Motor neuron (in vitro differentiated cells): ENCODE measurements around the gene ATP2A3. TPM values are rescaled to one million over a fixed set of nuclear protein-coding genes. Genes with fewer than 3 reads are reported as not detected.
A peak's percentile ranks its signal among the peaks of the same experiment; 100 is the strongest.

ENCODE experiments used
- ATAC-seq, 8 experiments: fragments of 200-7000 bp; cut with Tn5 transposase; replicated peaks in 6 of 8; 2 replicates each; pipeline ENCODE4 v1.8.0; 2021; ENCODE audit warnings: mild to moderate bottlenecking in 8 of 8, moderate library complexity in 8 of 8
- H3K27ac ChIP-seq, 2 donors: fragments of 250-450 bp; sonication (Bioruptor Pico); 2 replicates each; pipeline ENCODE4 v1.9.0; 2021; ENCODE audit warnings: antibody characterized with exemption in 2 of 2, mild to moderate bottlenecking in 2 of 2, moderate library complexity in 1 of 2
- H3K4me1 ChIP-seq, 2 donors: fragments of 250-450 bp; sonication (Bioruptor Pico); replicated peaks in 1 of 2; 2 replicates each; pipeline ENCODE4 v1.6.1; 2021; ENCODE audit warnings: antibody characterized with exemption in 2 of 2, mild to moderate bottlenecking in 2 of 2, moderate library complexity in 1 of 2
- H3K4me3 ChIP-seq, 5 donors: fragments of 250-450 bp; sonication (Bioruptor Pico); 2 replicates each; pipeline ENCODE4 v1.9.0; 2021; ENCODE audit warnings: antibody characterized with exemption in 5 of 5, mild to moderate bottlenecking in 5 of 5, moderate library complexity in 4 of 5
- WGBS, 10 experiments: fragments of 450-650 bp; shearing (Covaris generic); methylation state at CpG; one replicate each; pipeline ENCODE4 v1.0.0; 2022; 5-methylcytosine and 5-hydroxymethylcytosine counted together
- in situ Hi-C, 9 experiments: fragments of 400-800 bp; cut with MboI; loops; one replicate each; pipeline ENCODE4 v1.15.0; 2021; ENCODE audit warnings: low sequenced_read_pairs in 9 of 9, low pct_unique_long_range_greater_than_20kb in 2 of 9; ENCODE audit not compliant: unreplicated experiment in 9 of 9
- total RNA-seq, 8 experiments: library from RNA; unstranded; fragments of 300-600 nt; gene quantifications; 2 replicates each; pipeline versions ENCODE4 v1.2.3 to v1.2.4, GENCODE V29; 2022

The ATP2A3 gene
- total RNA-seq, 8 experiments from 2014 or later: 0.07 to 3.9 (median 1.00) TPM

DNA sequence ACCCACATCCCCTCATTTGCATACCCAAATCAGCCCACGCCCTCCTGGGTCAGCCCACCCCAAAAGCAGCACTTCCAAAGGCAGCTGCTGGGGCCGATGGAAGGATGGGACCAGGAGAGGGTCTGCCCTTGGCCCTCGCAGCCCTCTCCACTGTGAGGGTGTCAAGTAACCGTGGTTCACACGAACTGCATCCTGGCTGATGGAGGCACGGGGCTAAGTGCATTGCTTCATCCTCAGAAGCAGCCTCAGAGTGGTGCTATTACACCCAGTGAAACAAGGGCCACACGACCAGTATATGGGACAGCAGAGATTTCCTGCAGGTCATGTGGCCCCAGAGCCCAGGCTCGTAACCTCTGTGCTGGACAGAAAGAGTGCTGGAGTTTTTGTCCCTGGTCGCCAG lies 13.2 kb upstream of the ATP2A3 start:
- WGBS, 10 experiments: 0 to 100% (median 62%) methylated on average over 1 to 7 of the region's 9 CpGs; no CpG with 5 or more reads in 5 of the 10 experiments
- no peak for ATAC-seq
- in situ Hi-C loops: no loop called here
- no peak overlapping the region for H3K27ac ChIP-seq
- peaks cover 17 to 27% of the 10 kb centered on the region in 2 donors for H3K4me1 ChIP-seq
- no peak overlapping the region for H3K4me3 ChIP-seq

DNA sequence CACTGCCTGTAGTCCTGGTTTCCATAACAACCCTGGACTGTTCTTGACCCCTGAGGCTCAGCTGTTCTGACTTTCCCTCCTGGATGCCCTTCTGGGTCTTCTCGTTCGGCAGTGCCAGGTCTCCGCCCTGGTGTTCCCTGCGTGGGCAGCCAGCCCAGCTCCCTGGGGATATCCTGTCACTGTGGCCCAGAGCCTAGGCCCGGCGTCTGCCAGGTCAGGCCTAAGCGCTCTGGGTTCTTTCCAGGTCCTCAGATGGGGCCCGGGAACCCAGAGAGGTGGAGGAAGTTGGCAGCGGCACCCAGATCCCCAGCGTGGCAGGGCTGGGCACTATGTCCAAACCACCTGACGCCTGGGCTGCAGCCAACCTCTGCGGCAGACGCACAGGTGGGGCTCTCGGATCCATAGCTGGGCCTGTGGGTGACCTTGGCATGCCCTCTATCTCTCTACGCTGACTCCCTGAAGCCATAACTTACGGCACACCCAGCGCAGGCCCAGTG lies 12.5 kb upstream of the ATP2A3 start:
- no peak overlapping the region for H3K27ac ChIP-seq
- in situ Hi-C loops: no loop called here
- peak in 3 of 8 experiments; percentile 9 to 39 (median 16) for ATAC-seq
- peaks cover 17 to 23% of the 10 kb centered on the region in 2 donors for H3K4me1 ChIP-seq
- no peak overlapping the region for H3K4me3 ChIP-seq
- WGBS, 10 experiments: 65 to 95% (median 66%) methylated on average over 3 to 9 of the region's 17 CpGs; no CpG with 5 or more reads in 6 of the 10 experiments

GRCh38 chr17:3974980-3975379 lies 10.7 kb upstream of the ATP2A3 start:
- no peak for ATAC-seq
- in situ Hi-C loops: no loop called here
- 40 to 100% (median 84%) methylated on average over 1 to 6 of the region's 9 CpGs; no CpG with 5 or more reads in 1 of the 10 experiments for WGBS, 10 experiments
- H3K27ac ChIP-seq: no peak overlapping the region
- peaks cover 6 to 8% of the 10 kb centered on the region in 2 donors for H3K4me1 ChIP-seq
- H3K4me3 ChIP-seq: no peak overlapping the region

DNA sequence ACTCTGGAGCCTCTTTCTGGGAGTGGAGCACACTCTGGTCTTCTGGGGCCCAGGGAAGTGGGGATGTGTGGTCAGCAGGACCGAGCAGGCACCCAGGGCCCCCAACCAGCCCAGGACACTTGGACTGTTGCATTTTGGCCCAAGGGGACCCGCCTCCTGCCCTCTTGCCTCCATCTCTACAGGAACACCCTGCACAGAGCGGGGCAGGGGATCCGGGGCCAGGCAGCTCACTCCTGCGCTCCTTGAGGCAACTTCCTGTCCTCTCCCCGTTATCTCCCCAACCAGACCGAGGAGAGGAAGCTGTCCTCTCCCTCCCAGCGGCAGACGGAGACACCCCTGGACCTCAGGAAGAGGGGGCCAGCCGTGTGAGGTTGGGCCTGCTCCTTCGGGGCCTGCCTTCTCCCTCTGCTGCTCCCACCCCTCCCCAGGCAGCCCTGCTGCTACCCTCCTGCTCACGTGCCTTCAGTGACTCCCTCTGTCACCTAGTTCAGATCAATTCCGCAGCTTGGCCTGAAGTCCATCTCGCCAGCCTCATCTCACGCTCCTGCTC lies 10.0 kb upstream of the ATP2A3 start:
- Histone ChIP-seq H3K4me1 (peaks cover 6 to 8% of the 10 kb centered on the region in 2 donors), H3K4me3 (no peak overlapping the region), H3K27ac (no peak overlapping the region)
- WGBS, 10 experiments: 20 to 100% (median 76%) methylated on average over 1 to 8 of the region's 15 CpGs; no CpG with 5 or more reads in 4 of the 10 experiments
- in situ Hi-C loops: no loop called here
- ATAC-seq: no peak

DNA sequence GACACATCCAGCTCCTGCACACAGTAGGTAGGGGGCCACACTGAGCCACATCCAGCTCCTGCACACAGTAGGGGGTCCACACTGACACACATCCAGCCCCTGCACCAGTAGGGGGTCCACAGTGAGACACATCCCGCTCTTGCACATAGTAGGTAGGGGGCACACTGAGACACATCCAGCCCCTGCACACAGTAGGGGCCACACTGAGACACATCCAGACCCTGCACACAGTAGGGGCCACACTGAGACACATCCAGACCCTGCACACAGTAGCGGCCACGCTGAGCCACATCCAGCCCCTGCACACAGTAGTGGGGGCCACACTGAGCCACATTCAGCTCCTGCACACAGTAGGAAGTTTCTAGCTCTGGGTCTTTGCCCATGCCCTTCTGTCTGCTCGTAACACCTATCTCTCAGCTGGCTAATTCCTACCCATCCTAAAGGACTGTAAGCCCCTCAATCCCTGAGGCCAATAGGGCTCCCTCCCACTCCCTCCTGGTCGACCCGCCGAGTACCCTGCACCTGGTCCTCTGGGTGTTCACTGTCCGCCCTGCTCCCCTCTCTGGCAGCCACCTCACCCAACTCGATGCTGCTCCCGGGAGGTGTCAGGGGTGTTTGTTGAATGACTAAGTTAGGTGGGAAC lies 9.4 kb upstream of the ATP2A3 start:
- peaks cover 6 to 8% of the 10 kb centered on the region in 2 donors for H3K4me1 ChIP-seq
- H3K4me3 ChIP-seq: no peak overlapping the region
- no peak overlapping the region for H3K27ac ChIP-seq
- WGBS, 10 experiments: 89 to 100% (median 95%) methylated on average over 1 to 5 of the region's 10 CpGs; no CpG with 5 or more reads in 5 of the 10 experiments
- in situ Hi-C loops: no loop called here
- no peak for ATAC-seq

GRCh38 chr17:3972931-3973330 lies 8.7 kb upstream of the ATP2A3 start:
- Histone ChIP-seq H3K4me1 (peaks cover 6 to 8% of the 10 kb centered on the region in 2 donors), H3K27ac (no peak overlapping the region), H3K4me3 (no peak overlapping the region)
- ATAC-seq: no peak
- in situ Hi-C loops: no loop called here
- 20 to 61% (median 50%) methylated on average over 1 to 3 of the region's 5 CpGs; no CpG with 5 or more reads in 6 of the 10 experiments for WGBS, 10 experiments

GRCh38 chr17:3972281-3972731 lies 8.1 kb upstream of the ATP2A3 start:
- no peak for ATAC-seq
- in situ Hi-C loops: no loop called here
- H3K4me3 ChIP-seq: no peak overlapping the region
- H3K4me1 ChIP-seq: peaks cover 6 to 8% of the 10 kb centered on the region in 2 donors
- no peak overlapping the region for H3K27ac ChIP-seq
- 10 to 92% (median 55%) methylated on average over 1 to 11 of the region's 15 CpGs; no CpG with 5 or more reads in 2 of the 10 experiments for WGBS, 10 experiments

DNA sequence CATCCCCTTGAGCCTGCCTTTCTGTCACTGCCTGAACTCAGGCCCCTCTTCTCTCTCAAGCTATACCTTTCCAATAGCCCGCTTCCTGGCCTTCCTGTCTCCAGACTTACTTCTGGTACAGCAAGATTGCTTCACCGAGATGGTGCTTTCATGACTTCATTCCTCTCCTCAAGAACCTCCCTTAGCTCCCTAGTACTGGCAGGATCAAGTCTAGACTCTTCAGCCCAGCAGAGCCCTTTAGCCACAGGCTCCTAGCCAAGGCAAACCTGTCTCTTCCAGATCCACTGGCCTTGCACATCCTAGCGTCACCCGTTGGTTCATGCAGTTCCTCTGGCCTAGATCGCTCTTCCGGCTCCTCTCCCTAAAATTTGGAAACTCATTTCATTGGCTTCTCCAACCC lies 6.4 kb upstream of the ATP2A3 start:
- 61 to 100% (median 88%) methylated on average over 1 to 6 of the region's 6 CpGs; no CpG with 5 or more reads in 3 of the 10 experiments for WGBS, 10 experiments

GRCh38 chr17:3969963-3970362 lies 5.7 kb upstream of the ATP2A3 start:
- in situ Hi-C loops: no loop called here
- ATAC-seq: no peak
- H3K4me1 ChIP-seq: peaks cover 0 to 4% of the 10 kb centered on the region in 2 donors
- 57 to 89% (median 70%) methylated on average over 4 to 7 of the region's 7 CpGs; no CpG with 5 or more reads in 1 of the 10 experiments for WGBS, 10 experiments
- no peak overlapping the region for H3K27ac ChIP-seq
- no peak overlapping the region for H3K4me3 ChIP-seq

More for the DNA sequence above, 6.4 kb upstream of the ATP2A3 start:
- no peak overlapping the region for H3K4me3 ChIP-seq
- no peak overlapping the region for H3K27ac ChIP-seq
- no peaks in the 10 kb centered on the region for H3K4me1 ChIP-seq
- in situ Hi-C loops: no loop called here
- ATAC-seq: no peak

DNA sequence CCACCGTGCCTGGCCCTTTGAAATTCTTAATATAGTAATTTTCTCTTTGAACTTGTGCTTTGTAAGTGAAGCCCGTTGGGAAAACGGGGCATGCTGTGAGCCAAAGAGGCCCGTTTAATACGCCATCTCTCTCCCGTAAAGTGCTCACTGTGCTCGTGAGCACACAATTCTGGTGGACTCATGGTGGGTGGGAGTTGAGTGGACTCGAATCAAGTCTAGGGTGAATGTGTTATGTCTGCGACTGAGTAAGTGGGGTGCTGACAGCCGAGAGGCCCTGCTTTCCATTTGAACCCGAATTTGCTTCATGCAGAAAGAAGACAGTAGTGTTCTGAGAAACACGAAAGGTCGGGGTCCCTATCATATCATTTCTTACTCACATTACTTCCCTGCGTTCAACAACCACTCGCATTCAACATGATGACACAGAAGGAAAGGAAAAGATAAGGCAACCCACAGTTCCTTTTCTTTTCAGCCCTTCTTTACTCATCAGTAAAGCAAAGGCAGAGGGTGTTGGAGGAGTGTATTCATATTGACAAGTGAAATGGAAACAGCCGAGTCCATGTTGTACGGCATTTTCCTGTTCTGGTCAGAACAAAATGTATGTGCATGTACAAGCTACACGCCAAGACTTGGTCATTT lies 4.8 kb upstream of the ATP2A3 start:
- H3K27ac ChIP-seq: no peak overlapping the region
- 60 to 93% (median 78%) methylated on average over 1 to 14 of the region's 18 CpGs for whole genome bisulfite sequencing, 10 experiments
- H3K4me1 ChIP-seq: peaks cover 0 to 4% of the 10 kb centered on the region in 2 donors
- no peak overlapping the region for H3K4me3 ChIP-seq
- in situ Hi-C loops: no loop called here
- no peak for ATAC-seq

DNA sequence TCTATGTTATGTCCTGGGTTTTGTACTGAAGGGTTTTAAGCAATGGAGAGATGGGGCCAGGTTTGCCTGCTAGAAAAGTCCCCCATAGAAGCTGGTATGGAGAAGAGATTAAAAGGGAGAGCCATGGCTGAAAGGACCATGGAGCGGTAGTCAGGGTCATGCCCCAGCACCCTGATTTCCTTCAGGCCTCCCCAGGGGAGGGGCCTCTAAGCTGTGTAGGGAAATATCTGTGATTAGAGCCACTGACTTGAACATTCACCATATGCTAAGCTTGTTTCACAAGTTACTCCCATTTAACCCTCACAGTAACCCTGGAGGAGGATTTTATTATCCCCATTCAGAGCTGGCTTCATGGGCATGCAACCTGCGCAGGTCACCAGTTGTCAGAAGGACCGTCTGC lies 3.8 kb upstream of the ATP2A3 start:
- WGBS, 10 experiments: 60 to 90% (median 87%) methylated on average over 1 to 3 of the region's 3 CpGs; no CpG with 5 or more reads in 7 of the 10 experiments
- Histone ChIP-seq H3K27ac (no peak overlapping the region), H3K4me1 (peaks cover 0 to 4% of the 10 kb centered on the region in 2 donors), H3K4me3 (no peak overlapping the region)
- ATAC-seq: peak in 1 of 8 experiments; percentile 32
- in situ Hi-C loops: no loop called here

DNA sequence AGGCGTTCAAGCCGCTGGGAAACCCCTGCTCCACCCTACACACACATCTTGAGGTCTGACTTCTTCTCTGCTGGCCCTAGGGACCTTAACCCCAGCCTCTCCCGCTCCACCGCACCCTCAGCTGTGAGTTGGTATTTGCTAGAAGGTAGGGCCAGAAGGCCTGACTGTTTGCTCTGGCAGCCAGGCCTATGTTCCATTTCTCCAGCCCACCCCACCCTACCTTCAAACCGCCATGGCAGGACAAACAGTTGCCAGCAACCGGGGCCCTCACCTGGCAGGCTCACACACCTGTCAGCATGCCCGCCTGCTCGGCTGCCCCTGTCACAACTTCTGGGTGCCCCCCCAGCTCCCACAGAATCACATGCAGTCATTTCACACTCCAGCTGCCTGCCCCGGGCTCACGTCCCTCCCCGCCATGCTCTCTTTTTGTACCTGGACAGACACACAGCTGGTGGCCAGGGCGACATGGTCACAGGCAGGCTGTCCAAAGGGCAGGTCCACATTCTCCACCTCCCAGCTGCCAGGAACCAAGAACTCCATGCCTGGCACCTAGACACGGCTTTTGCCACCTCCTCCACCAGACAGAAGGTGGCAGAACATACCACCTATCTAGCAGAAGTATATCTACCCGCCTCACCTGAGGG lies 2.6 kb upstream of the ATP2A3 start:
- H3K4me3 ChIP-seq: no peak overlapping the region
- in situ Hi-C loops: no loop called here

More for the DNA sequence above, 2.6 kb upstream of the ATP2A3 start:
- peaks cover 0 to 4% of the 10 kb centered on the region in 2 donors for H3K4me1 ChIP-seq
- 60 to 100% (median 90%) methylated on average over 1 to 5 of the region's 14 CpGs; no CpG with 5 or more reads in 6 of the 10 experiments for WGBS, 10 experiments
- no peak overlapping the region for H3K27ac ChIP-seq
- no peak for ATAC-seq
